ENCODE results near the gene CD99.

GRCh38 chrX:2711441-2711840 lies 20.3 kb downstream of the CD99 start:
- no peak for TF ChIP-seq CTCF (IDR thresholded peaks at IDR 0.05)
- TF ChIP-seq POLR2A (IDR thresholded peaks at IDR 0.05): no peak
